Heart left ventricle (tissue), 16 donors: ENCODE measurements around the gene NNAT. TPM values are rescaled to one million over a fixed set of nuclear protein-coding genes. Genes with fewer than 3 reads are reported as not detected.
"Not testable (repeated sequence)": the region's sequence is repeated elsewhere in the genome, so short reads cannot be mapped to it uniquely, and the experiment has no call there.

Experiments
- ATAC-seq, 4 donors: fragments of 200-7000 bp; cut with Tn5 transposase; one replicate each; pipeline ENCODE4 v1.9.1; 2020 to 2022; ENCODE audit warnings: moderate library complexity in 4 of 4, mild to moderate bottlenecking in 3 of 4, moderate number of reproducible peaks in 1 of 4
- DNase-seq, 5 donors: peaks; one replicate each; pipeline ENCODE4 v3.0.0-alpha.2; 2020
- H3K27ac ChIP-seq, 12 donors: fragments of 200-600 bp; sonication (generic) in 4 of 12; one replicate each; pipeline versions ENCODE4 v1.5.0 to v1.8.0; 2016 to 2022; ENCODE audit warnings: mild to moderate bottlenecking in 2 of 12
- H3K27me3 ChIP-seq, 9 donors: fragments of 200-600 bp; sonication (generic) in 2 of 9; one replicate each; pipeline versions ENCODE4 v1.5.1 to v1.8.0; 2016 to 2022; ENCODE audit warnings: mild to moderate bottlenecking in 3 of 9
- H3K36me3 ChIP-seq, 9 donors: fragments of 200-600 bp; sonication (generic) in 2 of 9; one replicate each; pipeline versions ENCODE4 v1.5.0 to v1.8.0; 2018 to 2022; ENCODE audit warnings: mild to moderate bottlenecking in 2 of 9
- H3K4me1 ChIP-seq, 12 donors: fragments of 200-600 bp; sonication (generic) in 4 of 12; one replicate each; pipeline versions ENCODE4 v1.5.0 to v1.8.0; 2016 to 2022; ENCODE audit warnings: mild to moderate bottlenecking in 3 of 12
- H3K4me3 ChIP-seq, 12 donors: fragments of 200-600 bp; sonication (generic) in 4 of 12; one replicate each; pipeline versions ENCODE4 v1.5.0 to v1.8.0; 2017 to 2022; ENCODE audit warnings: mild to moderate bottlenecking in 9 of 12, moderate library complexity in 4 of 12
- H3K9me3 ChIP-seq, 12 donors: fragments of 200-600 bp; sonication (generic) in 4 of 12; one replicate each; pipeline versions ENCODE4 v1.5.0 to v1.8.0; 2016 to 2022; ENCODE audit warnings: mild to moderate bottlenecking in 1 of 12
- POLR2A ChIP-seq, 2 donors: fragments of 450-650 bp; IDR thresholded peaks; one replicate each; pipeline ENCODE4 v1.6.1; 2017; ENCODE audit warnings: antibody characterized with exemption in 2 of 2, mild to moderate bottlenecking in 2 of 2, moderate library complexity in 2 of 2
- WGBS, 4 donors: extraction: QIAGEN DNeasy Blood & Tissue Kit in 2 of 4; methylation state at CpG; one replicate each; pipeline versions ENCODE4 v1.1.5 to v1.1.7; 2013 to 2018; 5-methylcytosine and 5-hydroxymethylcytosine counted together
- intact Hi-C, 10 donors: fragments of 100-400 bp; cut with DNase I; formaldehyde crosslinking; loops; one replicate each; pipeline versions ENCODE4 v1.11.1 to v1.14.2; 2022
- polyA plus RNA-seq, 2 donors: library from polyadenylated mRNA; stranded (reverse); fragments of 200-250 nt; gene quantifications; one replicate each; pipeline ENCODE4 v1.2.3, GENCODE V29; 2013
- total RNA-seq, 9 donors: library from RNA; depleted of rRNA in 2 of 9; stranded (reverse); fragments of >200 nt in 2 of 9; fragmentation: NEBNext Ultra II Directional in 3 of 9; extraction: Animal tissue kit (Norgen Biotek cat#: 25700) in 3 of 9; gene quantifications; one replicate each; pipeline versions ENCODE4 v1.1.0 to v1.2.4, GENCODE V29; 2016 to 2023
- TF ChIP-seq, protein P1 (sequence below), 12 donors: fragments of 200-600 bp; sonication (generic) in 4 of 12; IDR thresholded peaks; one replicate each; pipeline versions ENCODE4 v1.5.0 to v1.8.0; 2018 to 2022; ENCODE audit warnings: antibody characterized with exemption in 12 of 12, mild to moderate bottlenecking in 5 of 12
- donor health status: ischemic (EF 13 %, LVEDD 7.1; RV severe dilation, severe dysfunction).
- donor health status: healthy with polysubstance abuse.
- donor health status: DM: no; HTN: yes; CAD: no.
- donor health status: DM: no; HTN: no; CAD: no.
- donor health status: ischemic (EF 25% LVEDD 6.9; RV normal size, moderate dysfunction).
- donor health status: ischemic (EF 25% LVEDD 5.7; RV mildly dilated, moderate dysfunction).
- donor health status: healthy.
- donor health status: DM: yes; HTN: yes; CAD: no.
- donor health status: ischemic (EF 35%, LVEDD 5.7; RV mildly dilated, moderate dysfunction).
- donor health status: nonischemic (EF 11% LVEDD 7.7; RV severe dilation, severe dysfunction).
- donor health status: DM: yes; HTN: yes; CAD: no.
- donor health status: PGD.
- donor health status: ischemic (EF 29% LVEDD 5.4; RV normal size, mild dysfunction).
- donor health status: nonischemic (EF 23%, LVEDD 6.1; RV moderate dilation, normal function).

Gene NNAT
- total and polyA plus RNA-seq, 11 donors, result 0.23 to 4.6 (median 0.57) TPM; not detected in 5

DNA sequence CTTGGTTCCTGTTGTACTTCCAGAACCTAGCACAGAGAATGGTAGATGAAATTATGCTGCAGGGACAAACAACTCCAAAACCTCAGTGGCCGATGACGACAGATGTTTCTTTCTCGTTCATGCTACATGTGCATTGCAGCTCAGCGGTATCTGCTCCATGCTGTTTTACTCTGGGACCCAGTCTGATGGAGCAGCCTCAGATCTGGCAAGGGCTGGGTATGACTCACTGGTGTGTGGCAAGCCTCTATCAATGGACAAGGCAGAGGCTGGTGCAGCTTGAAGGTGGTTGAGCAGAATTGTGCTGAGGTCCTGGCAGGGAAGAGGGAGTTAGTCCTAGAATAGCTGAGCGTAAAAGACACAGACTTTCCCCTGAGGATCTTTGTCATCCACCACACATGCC, 17.0 kb downstream of the NNAT start:
- no peaks in the 10 kb centered on the region for H3K27me3 ChIP-seq
- H3K36me3 ChIP-seq, result no peaks in the 10 kb centered on the region
- ATAC-seq (peak in 3 of 4 donors; percentile 30 to 86 (median 75)), DNase-seq (peak in 1 of 5 donors; percentile 2)
- H3K4me1 ChIP-seq, result peaks cover 0 to 7% (median 0%) of the 10 kb centered on the region in 12 donors
- intact Hi-C loops, result loop anchor here in 3 of 10 donors (5.0 to 10.0 kb wide), 3 partner anchors 151 to 341 kb away; no protein-coding TSS in a partner anchor
- H3K9me3 ChIP-seq, result no peaks in the 10 kb centered on the region
- WGBS, 4 donors, result 86 to 93% (median 91%) methylated on average over 5 of the region's 5 CpGs
- H3K4me3 ChIP-seq, result no peak overlapping the region
- H3K27ac ChIP-seq, result no peak overlapping the region
- TF ChIP-seq POLR2A (IDR thresholded peaks at IDR 0.05), result no peak
- TF ChIP-seq, protein P1, sequence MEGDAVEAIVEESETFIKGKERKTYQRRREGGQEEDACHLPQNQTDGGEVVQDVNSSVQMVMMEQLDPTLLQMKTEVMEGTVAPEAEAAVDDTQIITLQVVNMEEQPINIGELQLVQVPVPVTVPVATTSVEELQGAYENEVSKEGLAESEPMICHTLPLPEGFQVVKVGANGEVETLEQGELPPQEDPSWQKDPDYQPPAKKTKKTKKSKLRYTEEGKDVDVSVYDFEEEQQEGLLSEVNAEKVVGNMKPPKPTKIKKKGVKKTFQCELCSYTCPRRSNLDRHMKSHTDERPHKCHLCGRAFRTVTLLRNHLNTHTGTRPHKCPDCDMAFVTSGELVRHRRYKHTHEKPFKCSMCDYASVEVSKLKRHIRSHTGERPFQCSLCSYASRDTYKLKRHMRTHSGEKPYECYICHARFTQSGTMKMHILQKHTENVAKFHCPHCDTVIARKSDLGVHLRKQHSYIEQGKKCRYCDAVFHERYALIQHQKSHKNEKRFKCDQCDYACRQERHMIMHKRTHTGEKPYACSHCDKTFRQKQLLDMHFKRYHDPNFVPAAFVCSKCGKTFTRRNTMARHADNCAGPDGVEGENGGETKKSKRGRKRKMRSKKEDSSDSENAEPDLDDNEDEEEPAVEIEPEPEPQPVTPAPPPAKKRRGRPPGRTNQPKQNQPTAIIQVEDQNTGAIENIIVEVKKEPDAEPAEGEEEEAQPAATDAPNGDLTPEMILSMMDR (IDR thresholded peaks at IDR 0.05), result no peak

DNA sequence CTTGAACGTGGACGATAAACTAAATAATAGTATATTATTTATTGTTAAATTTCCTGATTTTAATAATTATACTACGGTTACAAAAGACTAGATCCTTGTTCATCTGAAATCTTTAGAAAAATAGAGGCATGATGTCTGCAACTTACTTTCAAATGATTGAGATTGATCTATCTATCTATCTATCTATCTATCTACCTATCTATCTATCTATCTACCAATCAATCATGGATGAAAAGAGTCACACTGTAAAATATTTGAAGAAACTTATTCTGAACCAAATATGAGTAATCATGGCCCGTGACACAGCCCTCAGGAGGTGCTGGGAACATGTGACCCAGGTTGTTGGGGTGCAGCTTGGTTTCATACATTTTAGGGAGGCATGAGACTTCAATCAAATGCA, 18.4 kb downstream of the NNAT start:
- H3K27me3 ChIP-seq, result no peaks in the 10 kb centered on the region
- WGBS, 4 donors, result 85 to 88% (median 86%) methylated on average over 4 of the region's 4 CpGs
- TF ChIP-seq POLR2A (IDR thresholded peaks at IDR 0.05), result no peak
- TF ChIP-seq, protein P1 (IDR thresholded peaks at IDR 0.05), result no peak
- H3K27ac ChIP-seq, result no peak overlapping the region
- H3K9me3 ChIP-seq, result no peaks in the 10 kb centered on the region
- no peak overlapping the region for H3K4me3 ChIP-seq
- no peak for DNase-seq
- H3K4me1 ChIP-seq, result peaks cover 0 to 4% (median 0%) of the 10 kb centered on the region in 12 donors
- no peak for ATAC-seq
- H3K36me3 ChIP-seq, result no peaks in the 10 kb centered on the region
- intact Hi-C loops, result loop anchor here in 3 of 10 donors (5.0 to 10.0 kb wide), 3 partner anchors 152 to 342 kb away; no protein-coding TSS in a partner anchor

DNA sequence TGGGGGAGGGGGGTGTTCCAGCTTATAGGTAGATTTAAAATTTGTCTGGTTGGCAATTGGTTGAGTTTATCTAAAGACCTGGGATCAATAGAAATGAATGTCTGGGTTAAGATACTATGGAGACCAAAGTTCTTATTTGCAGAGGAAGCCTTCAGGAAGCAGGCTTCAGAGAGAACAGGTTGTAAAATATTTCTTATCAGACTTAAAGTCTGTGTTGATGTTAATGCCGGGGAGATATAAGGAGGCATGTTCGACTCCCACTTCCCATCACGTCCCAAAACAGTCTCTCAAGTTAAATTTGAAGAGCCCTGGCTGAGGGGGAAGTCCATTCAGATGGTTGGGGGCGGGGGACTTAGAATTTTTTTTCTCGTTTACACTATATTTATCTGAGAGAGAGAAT, 19.0 kb downstream of the NNAT start:
- no peak for DNase-seq
- TF ChIP-seq POLR2A (IDR thresholded peaks at IDR 0.05), result no peak
- TF ChIP-seq, protein P1 (IDR thresholded peaks at IDR 0.05), result no peak
- no peak overlapping the region for H3K27ac ChIP-seq
- no peaks in the 10 kb centered on the region for H3K36me3 ChIP-seq
- WGBS, 4 donors, result 30 to 36% (median 34%) methylated on average over 5 of the region's 5 CpGs
- ATAC-seq, result no peak
- intact Hi-C loops, result no loop called here
- no peaks in the 10 kb centered on the region for H3K9me3 ChIP-seq
- no peaks in the 10 kb centered on the region for H3K4me1 ChIP-seq
- no peaks in the 10 kb centered on the region for H3K27me3 ChIP-seq
- no peak overlapping the region for H3K4me3 ChIP-seq

DNA sequence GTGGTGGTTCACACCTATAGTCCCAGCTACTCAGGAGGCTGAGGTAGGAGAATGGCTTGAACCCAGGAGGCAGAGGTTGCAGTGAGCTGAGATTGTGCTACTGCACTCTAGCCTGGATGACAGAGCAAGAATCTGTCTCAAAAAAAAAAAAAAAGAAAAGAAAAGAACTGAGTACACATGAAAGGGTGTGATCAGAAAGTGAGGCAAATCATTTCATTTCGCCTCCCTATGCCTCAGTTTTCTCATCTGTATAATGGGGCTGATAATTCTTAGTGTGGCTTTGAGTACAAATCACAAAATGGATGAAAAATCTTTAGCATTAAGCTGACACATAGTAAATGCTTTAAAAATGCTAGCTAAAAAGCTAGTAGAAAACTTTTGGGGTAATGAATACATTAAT, 19.8 kb downstream of the NNAT start:
- H3K36me3 ChIP-seq, intact Hi-C loops, H3K27ac ChIP-seq, H3K4me3 ChIP-seq, H3K9me3 ChIP-seq, H3K27me3 ChIP-seq, H3K4me1 ChIP-seq, ATAC-seq, DNase-seq: not testable (repeated sequence)
- 76 to 86% (median 80%) methylated on average over 1 of the region's 1 CpG for WGBS, 4 donors

DNA sequence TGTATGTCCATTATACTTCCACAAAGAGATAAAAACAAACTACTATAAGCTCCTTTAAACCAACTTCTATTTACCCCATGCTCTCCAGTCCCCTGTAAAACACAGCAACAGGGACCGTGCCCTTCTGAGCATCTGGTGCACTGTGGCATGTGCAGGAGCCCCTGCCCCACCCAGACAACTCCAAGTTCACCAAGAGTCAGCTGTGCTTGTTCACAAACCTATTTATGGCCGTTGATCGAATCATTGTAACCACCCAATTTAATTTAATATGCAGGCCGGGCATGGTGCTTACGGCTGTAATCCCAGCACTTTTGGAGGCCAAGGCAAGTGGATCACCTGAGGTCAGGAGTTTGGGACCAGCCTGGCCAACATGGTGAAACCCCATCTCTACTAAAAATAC, 20.3 kb downstream of the NNAT start:
- Histone ChIP-seq H3K4me1 (no peaks in the 10 kb centered on the region), H3K27ac (no peak overlapping the region), H3K4me3 (no peak overlapping the region), H3K27me3 (peaks cover 0 to 3% (median 0%) of the 10 kb centered on the region in 9 donors), H3K9me3 (no peaks in the 10 kb centered on the region), H3K36me3 (no peaks in the 10 kb centered on the region)
- 89 to 94% (median 90%) methylated on average over 5 of the region's 5 CpGs for WGBS, 4 donors
- ATAC-seq (no peak), DNase-seq (peak in 1 of 5 donors; percentile 2)
- intact Hi-C loops, result no loop called here
- TF ChIP-seq POLR2A (IDR thresholded peaks at IDR 0.05), result no peak
- TF ChIP-seq, protein P1 (IDR thresholded peaks at IDR 0.05), result no peak
